ENCODE data around the gene POTEI. TPM values are rescaled to one million over a fixed set of nuclear protein-coding genes. Genes with fewer than 3 reads are reported as not detected.
"Not testable (repeated sequence)": the region's sequence is repeated elsewhere in the genome, so short reads cannot be mapped to it uniquely, and the experiment has no call there.

Gene POTEI
- polyA plus RNA-seq, 3 donors from 2014 or later = not detected

GRCh38 chr2:130418845-130419244, 90.3 kb downstream of the POTEI start:
- not testable (repeated sequence) for H3K36me3 Mint-ChIP-seq

GRCh38 chr2:130416693-130417092, 92.4 kb downstream of the POTEI start:
- H3K27ac Mint-ChIP-seq; H3K27me3 Mint-ChIP-seq (ENCODE audit: low read depth in 3 of 3): not testable (repeated sequence)

More at GRCh38 chr2:130418845-130419244, 90.3 kb downstream of the POTEI start:
- not testable (repeated sequence) for H3K27me3 Mint-ChIP-seq (ENCODE audit: low read depth in 3 of 3); H3K4me1 Mint-ChIP-seq; DNase-seq; H3K4me3 Mint-ChIP-seq; H3K27ac Mint-ChIP-seq; H3K9me3 Mint-ChIP-seq

More at GRCh38 chr2:130416693-130417092, 92.4 kb downstream of the POTEI start:
- not testable (repeated sequence) for H3K4me3 Mint-ChIP-seq, H3K36me3 Mint-ChIP-seq, H3K9me3 Mint-ChIP-seq, H3K4me1 Mint-ChIP-seq
- peak; percentile 27 to 47 (median 44) for DNase-seq

Other genes starting within 250 kb of the POTEI start
- 100 to 1,000 TPM in 1 of 3 donors, 10 to 100 TPM in 2; 45.3 to 103 (median 84.7) TPM for gene IMP4, start 166.4 kb downstream of the POTEI start, polyA plus RNA-seq
- 100 to 1,000 TPM in 1 of 3 donors, 10 to 100 TPM in 2; 89.4 to 190 (median 91.1) TPM for gene PTPN18, start 153.3 kb downstream of the POTEI start, polyA plus RNA-seq
- not detected for gene CFC1B, start 11.9 kb upstream of the POTEI start, polyA plus RNA-seq
- under 1 TPM in 1 of 3 donors, not detected in 2; 0.20 TPM for gene CFC1, start 90.2 kb upstream of the POTEI start, polyA plus RNA-seq
- gene POTEJ, start 102.1 kb upstream of the POTEI start, polyA plus RNA-seq = not detected
- not detected for gene GPR148, start 219.7 kb upstream of the POTEI start, polyA plus RNA-seq
- not detected for gene AMER3, start 246.2 kb upstream of the POTEI start, polyA plus RNA-seq